NT2/D1 (cell line): Measurements from ENCODE around the gene KATNIP.

Experiments used
- YY1 ChIP-seq: IDR thresholded peaks from 2 replicates; pipeline ENCODE4 v1.6.1; 2011; ENCODE audit not compliant: insufficient read length, insufficient read depth
- ZNF274 ChIP-seq: IDR thresholded peaks from 2 replicates; pipeline ENCODE4 v1.6.1; 2011; ENCODE audit warnings: mild to moderate bottlenecking, low read depth, low read length

GRCh38 chr16:27564224-27564623 lies 14.3 kb downstream of the KATNIP start:
- TF ChIP-seq ZNF274, result no peak
- no peak for TF ChIP-seq YY1
